Erythroblast (primary cell): ENCODE measurements around the gene RNF180.

Source experiments
- GATA1 ChIP-seq: IDR thresholded peaks from 2 replicates; pipeline ENCODE4 v1.6.1; 2011; ENCODE audit warnings: low read depth, mild to moderate bottlenecking, control low read depth, low read length, moderate library complexity
- POLR2A ChIP-seq: IDR thresholded peaks from 2 replicates; pipeline ENCODE4 v1.6.1; 2011; ENCODE audit warnings: mild to moderate bottlenecking, low read length

- TF ChIP-seq POLR2A (no peak), GATA1 (no peak)
Observed at GRCh38 chr5:64347309-64347708, 181.7 kb downstream of the RNF180 start.
